Activated CD4-positive, alpha-beta memory T cell treated with anti-CD3 and anti-CD28 coated beads, Interleukin-2, amount 10 ng/mL, durations not matched to agents 7 days and 5 days (primary cell): ENCODE data around the gene C20orf204. TPM values are rescaled to one million over a fixed set of nuclear protein-coding genes. Genes with fewer than 3 reads are reported as not detected.

Source experiments
- CTCF ChIA-PET: fragments of 350-600 bp; sonication (Branson Sonifier 250); formaldehyde crosslinking; loops from one replicate; lab custom pipeline; 2021; ENCODE audit warnings: antibody characterized with exemption, inconsistent platforms; lab: Charles Lee
- POLR2A ChIA-PET: fragments of 350-600 bp; sonication (Branson Sonifier 250); formaldehyde crosslinking; loops from one replicate; lab custom pipeline; 2021; ENCODE audit warnings: antibody characterized with exemption; lab: Charles Lee
- DNase-seq: peaks from one replicate; pipeline ENCODE4 v3.0.0-alpha.2; 2020
- H3K27ac Mint-ChIP-seq: one replicate; pipeline ENCODE4 v1.8.0; 2021; ENCODE audit warnings: mild to moderate bottlenecking, mixed read lengths
- H3K27me3 Mint-ChIP-seq: one replicate; pipeline ENCODE4 v1.8.0; 2021; ENCODE audit warnings: mixed read lengths
- H3K36me3 Mint-ChIP-seq: one replicate; pipeline ENCODE4 v1.8.0; 2021; ENCODE audit warnings: low read depth, mixed read lengths
- H3K4me1 Mint-ChIP-seq: one replicate; pipeline ENCODE4 v1.8.0; 2021; ENCODE audit warnings: mixed read lengths
- H3K4me3 Mint-ChIP-seq: one replicate; pipeline ENCODE4 v1.8.0; 2021; ENCODE audit warnings: mild to moderate bottlenecking, mixed read lengths
- H3K9me3 Mint-ChIP-seq: one replicate; pipeline ENCODE4 v1.8.0; 2021; ENCODE audit warnings: mixed read lengths
- total RNA-seq, 2 experiments: library from RNA; stranded (reverse); gene quantifications; one replicate each; pipeline ENCODE4 v1.2.3, GENCODE V29; 2021

The C20orf204 gene
- total RNA-seq, 2 experiments from 2014 or later: 6.9 to 7.2 TPM

- CTCF ChIA-PET: no interaction called here
- POLR2A ChIA-PET: interaction anchor here (1.0 to 1.2 kb wide), 3 partner anchors 8 to 30 kb away, joined by 3 to 5 read pairs (median 3); partner anchors contain the start of gene TCEA2
- Mint-ChIP-seq H3K27ac (no peak overlapping the region), H3K4me1 (peaks cover 50% of the 10 kb centered on the region), H3K36me3 (peaks cover 50% of the 10 kb centered on the region), H3K4me3 (no peak overlapping the region), H3K9me3 (no peaks in the 10 kb centered on the region), H3K27me3 (no peaks in the 10 kb centered on the region)
- no peak for DNase-seq
Measured at GRCh38 chr20:64072498-64073063, 36.6 kb downstream of the C20orf204 start.

- CTCF ChIA-PET: no interaction called here
- H3K9me3 Mint-ChIP-seq: no peaks in the 10 kb centered on the region
- no peak overlapping the region for H3K4me3 Mint-ChIP-seq
- H3K36me3 Mint-ChIP-seq: peaks cover 57% of the 10 kb centered on the region
- H3K4me1 Mint-ChIP-seq: peaks cover 46% of the 10 kb centered on the region
- POLR2A ChIA-PET: interaction anchor here (0.9 to 1.2 kb wide), 2 partner anchors 8 to 9 kb away, joined by 3 to 5 read pairs; no protein-coding TSS in a partner anchor
- peak overlapping the region; percentile 40 for H3K27ac Mint-ChIP-seq
- no peaks in the 10 kb centered on the region for H3K27me3 Mint-ChIP-seq
- DNase-seq: no peak
Measured at GRCh38 chr20:64073476-64074183, 37.6 kb downstream of the C20orf204 start.

GRCh38 chr20:64074184-64074789 lies 38.3 kb downstream of the C20orf204 start:
- H3K36me3 Mint-ChIP-seq: peaks cover 63% of the 10 kb centered on the region
- H3K4me3 Mint-ChIP-seq: no peak overlapping the region
- no peaks in the 10 kb centered on the region for H3K27me3 Mint-ChIP-seq
- H3K27ac Mint-ChIP-seq: no peak overlapping the region
- CTCF ChIA-PET: no interaction called here
- POLR2A ChIA-PET: interaction anchor here (0.9 kb wide), 1 partner anchor 8 kb away, joined by 3 read pairs; no protein-coding TSS in a partner anchor
- H3K4me1 Mint-ChIP-seq: peaks cover 43% of the 10 kb centered on the region
- no peak for DNase-seq
- H3K9me3 Mint-ChIP-seq: no peaks in the 10 kb centered on the region

- Mint-ChIP-seq H3K36me3 (peaks cover 63% of the 10 kb centered on the region), H3K27me3 (no peaks in the 10 kb centered on the region), H3K27ac (no peak overlapping the region), H3K4me3 (no peak overlapping the region), H3K9me3 (no peaks in the 10 kb centered on the region), H3K4me1 (peaks cover 40% of the 10 kb centered on the region)
- no peak for DNase-seq
- ChIA-PET POLR2A (interaction anchor here (5.9 kb wide), 1 partner anchor 9 kb away, joined by 74 read pairs; no protein-coding TSS in a partner anchor), CTCF (interaction anchor here (1.1 kb wide), 1 partner anchor 9 kb away, joined by 3 read pairs; no protein-coding TSS in a partner anchor)
Measured at GRCh38 chr20:64074963-64075362, 39.0 kb downstream of the C20orf204 start.

- ChIA-PET CTCF (interaction anchor here (1.1 kb wide), 1 partner anchor 8 kb away, joined by 3 read pairs; no protein-coding TSS in a partner anchor), POLR2A (interaction anchor here (5.9 kb wide), 1 partner anchor 10 kb away, joined by 74 read pairs; no protein-coding TSS in a partner anchor)
- H3K27ac Mint-ChIP-seq: peak overlapping the region; percentile 62
- no peak for DNase-seq
- peaks cover 46% of the 10 kb centered on the region for H3K4me1 Mint-ChIP-seq
- no peaks in the 10 kb centered on the region for H3K9me3 Mint-ChIP-seq
- H3K27me3 Mint-ChIP-seq: no peaks in the 10 kb centered on the region
- no peak overlapping the region for H3K4me3 Mint-ChIP-seq
- peaks cover 63% of the 10 kb centered on the region for H3K36me3 Mint-ChIP-seq
Measured at GRCh38 chr20:64075556-64075955, 39.6 kb downstream of the C20orf204 start.

- CTCF ChIA-PET: interaction anchor here (1.0 to 1.1 kb wide), 2 partner anchors 7 to 44 kb away, joined by 3 read pairs; no protein-coding TSS in a partner anchor
- H3K36me3 Mint-ChIP-seq: peaks cover 63% of the 10 kb centered on the region
Measured at GRCh38 chr20:64076061-64076997, 40.3 kb downstream of the C20orf204 start.

GRCh38 chr20:64077094-64077493 lies 41.1 kb downstream of the C20orf204 start:
- Mint-ChIP-seq H3K27me3 (peaks cover 7% of the 10 kb centered on the region), H3K9me3 (no peaks in the 10 kb centered on the region), H3K4me1 (peaks cover 55% of the 10 kb centered on the region), H3K27ac (peak overlapping the region; percentile 92), H3K36me3 (peaks cover 60% of the 10 kb centered on the region), H3K4me3 (peak overlapping the region; percentile 93)
- POLR2A ChIA-PET: interaction anchor here (1.4 to 5.9 kb wide), 2 partner anchors 12 to 340 kb away, joined by 5 to 74 read pairs; partner anchors contain the start of gene LIME1
- CTCF ChIA-PET: interaction anchor here (1.0 to 2.5 kb wide), 2 partner anchors 10 to 43 kb away, joined by 3 to 12 read pairs; no protein-coding TSS in a partner anchor
- peak; percentile 61 for DNase-seq

More at GRCh38 chr20:64076061-64076997, 40.3 kb downstream of the C20orf204 start:
- Mint-ChIP-seq H3K27ac (peak overlapping the region; percentile 92), H3K4me1 (peaks cover 49% of the 10 kb centered on the region), H3K9me3 (no peaks in the 10 kb centered on the region), H3K4me3 (peak overlapping the region; percentile 93), H3K27me3 (peaks cover 2% of the 10 kb centered on the region)
- DNase-seq: no peak
- POLR2A ChIA-PET: interaction anchor here (1.0 to 5.9 kb wide), 3 partner anchors 11 to 503 kb away, joined by 3 to 74 read pairs (median 5); partner anchors contain the start of gene LIME1

- ChIA-PET POLR2A (interaction anchor here (0.9 to 5.9 kb wide), 8 partner anchors 8 to 341 kb away, joined by 3 to 74 read pairs (median 5); partner anchors contain the start of genes LIME1 and SAMD10), CTCF (interaction anchor here (0.9 to 2.6 kb wide), 8 partner anchors 8 to 291 kb away, joined by 3 to 19 read pairs (median 6); partner anchors contain the start of genes PRPF6 and SAMD10)
- Mint-ChIP-seq H3K27ac (peak overlapping the region; percentile 92), H3K27me3 (peaks cover 10% of the 10 kb centered on the region), H3K9me3 (no peaks in the 10 kb centered on the region), H3K4me3 (peak overlapping the region; percentile 93), H3K4me1 (peaks cover 54% of the 10 kb centered on the region), H3K36me3 (peaks cover 56% of the 10 kb centered on the region)
- DNase-seq: no peak
Measured at GRCh38 chr20:64077541-64077875, 41.5 kb downstream of the C20orf204 start.

- Mint-ChIP-seq H3K27me3 (peaks cover 13% of the 10 kb centered on the region), H3K36me3 (peaks cover 51% of the 10 kb centered on the region), H3K4me1 (peaks cover 56% of the 10 kb centered on the region), H3K27ac (peak overlapping the region; percentile 92), H3K9me3 (no peaks in the 10 kb centered on the region), H3K4me3 (peak overlapping the region; percentile 93)
- POLR2A ChIA-PET: interaction anchor here (0.8 to 5.9 kb wide), 9 partner anchors 8 to 100 kb away, joined by 3 to 74 read pairs (median 5); partner anchors contain the start of genes SAMD10 and TCEA2
- CTCF ChIA-PET: interaction anchor here (0.9 to 2.6 kb wide), 9 partner anchors 8 to 540 kb away, joined by 3 to 19 read pairs (median 4); partner anchors contain the start of genes PRPF6 and SAMD10
- DNase-seq: peak; percentile 82
Measured at GRCh38 chr20:64077876-64078551, 42.0 kb downstream of the C20orf204 start.

GRCh38 chr20:64078934-64079272 lies 42.9 kb downstream of the C20orf204 start:
- POLR2A ChIA-PET: interaction anchor here (2.0 to 5.9 kb wide), 5 partner anchors 10 to 41 kb away, joined by 8 to 74 read pairs (median 10); partner anchors contain the start of gene TCEA2
- peak overlapping the region; percentile 92 for H3K27ac Mint-ChIP-seq

More at GRCh38 chr20:64078934-64079272, 42.9 kb downstream of the C20orf204 start:
- H3K36me3 Mint-ChIP-seq: peaks cover 46% of the 10 kb centered on the region
- no peaks in the 10 kb centered on the region for H3K9me3 Mint-ChIP-seq
- H3K4me1 Mint-ChIP-seq: peaks cover 55% of the 10 kb centered on the region
- H3K27me3 Mint-ChIP-seq: peaks cover 16% of the 10 kb centered on the region
- DNase-seq: no peak
- H3K4me3 Mint-ChIP-seq: peak overlapping the region; percentile 93
- CTCF ChIA-PET: interaction anchor here (1.0 to 2.6 kb wide), 10 partner anchors 9 to 292 kb away, joined by 3 to 19 read pairs (median 3); partner anchors contain the start of genes PRPF6, SAMD10 and TCEA2
